Stomach (tissue), 4 donors: ENCODE measurements around the gene AKAP6.

Experiments used
- POLR2A ChIP-seq, 4 donors: fragments of 450-650 bp; IDR thresholded peaks; one replicate each; pipeline ENCODE4 v1.6.1; 2016; ENCODE audit warnings: antibody characterized with exemption in 4 of 4, control low read depth in 2 of 4, mild to moderate bottlenecking in 1 of 4, moderate library complexity in 1 of 4
- POLR2AphosphoS5 ChIP-seq, 3 donors: sonication (generic); formaldehyde crosslinking; IDR thresholded peaks; one replicate each; pipeline ENCODE4 v1.6.1; 2016; ENCODE audit warnings: antibody characterized with exemption in 3 of 3
- TF ChIP-seq, protein P1 (sequence below), 7 experiments: fragments of 450-650 bp in 4 of 7; fragments of 200-600 bp in 3 of 7; sonication (generic) in 3 of 7; IDR thresholded peaks; one replicate each; pipeline ENCODE4 v1.5.1; 2016 to 2019; ENCODE audit warnings: antibody characterized with exemption in 7 of 7, control low read depth in 2 of 7, mild to moderate bottlenecking in 1 of 7

DNA sequence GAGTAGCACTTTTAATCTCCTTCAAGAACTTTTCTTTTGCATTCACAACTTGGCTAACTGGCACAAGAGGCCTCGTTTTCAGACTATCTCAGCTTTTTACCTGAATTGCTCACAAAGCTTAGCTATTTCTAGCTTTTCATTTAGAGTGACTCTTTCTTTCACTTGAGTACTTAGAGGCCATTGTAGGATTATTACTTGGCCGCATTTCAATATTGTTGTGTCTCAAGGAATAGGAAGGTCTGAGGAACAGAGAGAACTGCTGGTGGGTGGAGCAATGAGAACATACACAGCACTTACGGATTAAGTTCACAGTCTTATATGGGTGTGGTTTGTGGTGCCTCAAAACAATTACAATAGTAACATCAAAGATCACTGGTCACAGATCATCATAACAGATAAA, 384.8 kb downstream of the AKAP6 start:
- TF ChIP-seq, protein P1, sequence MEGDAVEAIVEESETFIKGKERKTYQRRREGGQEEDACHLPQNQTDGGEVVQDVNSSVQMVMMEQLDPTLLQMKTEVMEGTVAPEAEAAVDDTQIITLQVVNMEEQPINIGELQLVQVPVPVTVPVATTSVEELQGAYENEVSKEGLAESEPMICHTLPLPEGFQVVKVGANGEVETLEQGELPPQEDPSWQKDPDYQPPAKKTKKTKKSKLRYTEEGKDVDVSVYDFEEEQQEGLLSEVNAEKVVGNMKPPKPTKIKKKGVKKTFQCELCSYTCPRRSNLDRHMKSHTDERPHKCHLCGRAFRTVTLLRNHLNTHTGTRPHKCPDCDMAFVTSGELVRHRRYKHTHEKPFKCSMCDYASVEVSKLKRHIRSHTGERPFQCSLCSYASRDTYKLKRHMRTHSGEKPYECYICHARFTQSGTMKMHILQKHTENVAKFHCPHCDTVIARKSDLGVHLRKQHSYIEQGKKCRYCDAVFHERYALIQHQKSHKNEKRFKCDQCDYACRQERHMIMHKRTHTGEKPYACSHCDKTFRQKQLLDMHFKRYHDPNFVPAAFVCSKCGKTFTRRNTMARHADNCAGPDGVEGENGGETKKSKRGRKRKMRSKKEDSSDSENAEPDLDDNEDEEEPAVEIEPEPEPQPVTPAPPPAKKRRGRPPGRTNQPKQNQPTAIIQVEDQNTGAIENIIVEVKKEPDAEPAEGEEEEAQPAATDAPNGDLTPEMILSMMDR (IDR thresholded peaks at IDR 0.05): no peak
- TF ChIP-seq POLR2AphosphoS5 (IDR thresholded peaks at IDR 0.05): no peak
- no peak for TF ChIP-seq POLR2A (IDR thresholded peaks at IDR 0.05)
